DMS53 treated with DMSO at 0.1 percent for 48 hours (cell line): ENCODE data around the gene PSEN1.

Experiments
- DNase-seq: peaks from one replicate; lab custom pipeline; 2025; ENCODE audit not compliant: unreplicated experiment; lab: John Stamatoyannopoulos, UW

PSEN1 gene

GRCh38 chr14:73251516-73252215, 115.4 kb downstream of the PSEN1 start:
- no peak for DNase-seq

DNA sequence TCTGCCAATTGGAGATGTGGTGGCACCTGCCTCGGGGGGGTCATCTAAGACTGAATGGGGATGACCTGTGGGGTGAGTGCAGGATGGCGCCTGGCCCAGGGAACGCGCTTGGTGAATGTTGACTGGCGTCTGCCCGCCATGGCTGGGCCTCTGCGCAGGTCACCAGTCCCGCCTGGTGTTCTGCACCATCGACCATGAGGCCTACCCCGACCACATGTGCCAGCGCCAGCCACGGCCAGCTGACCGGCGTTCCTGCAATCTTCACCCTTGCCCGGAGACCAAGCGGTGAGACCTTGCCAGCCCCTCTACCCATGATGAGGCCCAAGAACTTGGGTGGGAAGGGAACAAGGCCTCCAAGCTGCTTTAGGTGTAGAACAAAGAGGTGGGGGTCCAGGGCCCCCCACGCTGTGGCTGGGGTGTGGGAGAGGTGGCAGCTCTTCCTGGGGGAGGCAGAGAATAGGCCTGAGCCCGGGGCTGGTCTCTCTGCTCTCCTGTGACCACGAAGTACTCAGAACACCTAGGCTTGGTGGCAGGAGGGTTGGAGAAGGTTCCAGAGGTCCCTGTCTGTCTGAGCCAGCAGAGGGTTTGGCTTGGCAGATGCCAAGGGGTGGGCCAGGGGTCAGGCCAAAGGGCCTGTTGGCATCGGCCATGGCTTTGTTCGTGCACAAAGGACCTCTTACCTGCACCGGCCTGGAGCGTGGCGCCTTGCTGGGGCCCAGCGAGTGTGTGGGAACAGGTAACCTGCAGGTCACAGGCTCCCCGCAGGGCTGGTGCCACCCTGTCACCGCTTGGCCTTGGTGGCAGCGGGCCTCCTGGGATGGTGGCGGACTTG, 116.4 kb downstream of the PSEN1 start:
- DNase-seq, result no peak

GRCh38 chr14:73253323-73253610, 117.0 kb downstream of the PSEN1 start:
- DNase-seq, result no peak

- no peak for DNase-seq
Observed at GRCh38 chr14:73253721-73254120, 117.4 kb downstream of the PSEN1 start.

DNA sequence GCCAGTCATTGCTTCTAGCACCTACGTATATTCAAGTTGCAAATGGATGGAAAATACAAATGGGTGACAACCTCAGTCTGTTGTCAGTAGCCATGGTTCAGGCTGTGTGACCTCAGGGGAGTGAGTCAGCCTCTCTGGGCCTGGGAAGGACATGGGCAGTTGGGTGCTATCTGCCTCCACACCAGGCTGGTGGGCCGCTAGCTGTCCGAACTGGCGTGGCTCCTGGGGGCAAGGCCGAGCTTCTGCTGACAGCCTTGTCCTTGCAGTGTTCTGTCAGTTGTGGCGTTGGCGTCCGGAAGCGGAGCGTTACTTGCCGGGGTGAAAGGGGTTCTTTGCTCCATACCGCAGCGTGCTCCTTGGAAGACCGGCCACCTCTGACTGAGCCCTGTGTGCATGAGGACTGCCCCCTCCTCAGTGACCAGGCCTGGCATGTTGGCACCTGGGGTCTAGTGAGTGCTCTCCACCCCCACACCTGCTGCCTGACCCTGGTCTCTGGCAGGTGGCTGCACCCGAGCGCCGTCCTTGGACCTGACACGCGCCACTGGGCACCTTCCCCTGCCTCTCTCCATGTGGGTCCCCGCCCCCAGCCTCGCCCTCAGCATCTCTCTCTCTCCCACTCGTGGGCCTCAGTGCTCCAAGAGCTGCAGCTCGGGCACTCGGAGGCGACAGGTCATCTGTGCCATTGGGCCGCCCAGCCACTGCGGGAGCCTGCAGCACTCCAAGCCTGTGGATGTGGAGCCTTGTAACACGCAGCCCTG, 118.1 kb downstream of the PSEN1 start:
- no peak for DNase-seq

- no peak for DNase-seq
Observed at GRCh38 chr14:73255005-73255400, 118.7 kb downstream of the PSEN1 start.

DNA sequence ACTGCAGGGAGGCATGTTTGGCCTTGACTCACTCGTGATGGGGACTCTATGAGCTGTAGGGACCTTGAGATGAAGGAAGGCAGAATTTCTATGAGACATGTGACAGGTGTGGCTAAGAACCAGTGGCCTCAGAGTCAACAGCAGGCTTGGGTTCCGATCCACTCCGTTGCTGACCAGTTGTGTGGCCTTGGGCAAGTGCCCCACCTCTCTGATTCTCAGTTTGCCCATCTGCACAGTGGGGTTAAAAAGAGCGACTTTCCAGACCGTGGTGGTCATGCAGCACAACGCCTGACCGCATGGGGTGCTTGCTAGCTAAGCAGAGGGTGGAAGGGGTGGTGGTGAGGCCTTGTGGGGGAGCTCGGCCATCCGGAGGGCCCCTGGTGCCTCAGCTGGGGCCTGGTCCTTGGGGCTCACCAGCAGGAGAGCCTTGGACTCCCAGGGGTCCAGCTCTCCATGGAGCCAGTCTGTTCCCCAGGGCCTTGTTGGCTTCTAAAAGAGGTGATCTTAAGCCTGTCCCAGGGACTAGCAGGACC, 119.5 kb downstream of the PSEN1 start:
- no peak for DNase-seq

- no peak for DNase-seq
Observed at GRCh38 chr14:73258076-73258475, 121.8 kb downstream of the PSEN1 start.

- DNase-seq, result no peak
Observed at GRCh38 chr14:73258845-73259611, 122.7 kb downstream of the PSEN1 start.

DNA sequence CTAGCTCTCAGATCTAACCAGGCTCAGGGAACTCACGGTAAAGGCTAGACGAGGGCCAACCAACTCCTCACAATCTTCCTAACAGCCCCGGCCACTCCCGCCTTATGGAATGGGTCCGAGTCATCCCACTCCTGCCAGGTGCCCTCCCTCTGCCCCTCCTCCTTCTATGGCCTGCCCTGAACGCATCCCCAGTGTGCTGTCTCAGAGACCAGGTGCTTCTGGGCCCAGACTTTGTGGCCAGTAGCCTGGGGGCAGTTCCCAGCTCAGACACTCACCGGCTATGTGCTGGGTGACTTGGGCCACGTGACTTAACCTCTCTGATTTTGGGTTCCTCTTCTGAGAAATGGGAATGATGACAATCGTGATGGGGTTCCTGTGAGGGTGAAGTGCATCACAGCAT, 123.5 kb downstream of the PSEN1 start:
- no peak for DNase-seq

DNA sequence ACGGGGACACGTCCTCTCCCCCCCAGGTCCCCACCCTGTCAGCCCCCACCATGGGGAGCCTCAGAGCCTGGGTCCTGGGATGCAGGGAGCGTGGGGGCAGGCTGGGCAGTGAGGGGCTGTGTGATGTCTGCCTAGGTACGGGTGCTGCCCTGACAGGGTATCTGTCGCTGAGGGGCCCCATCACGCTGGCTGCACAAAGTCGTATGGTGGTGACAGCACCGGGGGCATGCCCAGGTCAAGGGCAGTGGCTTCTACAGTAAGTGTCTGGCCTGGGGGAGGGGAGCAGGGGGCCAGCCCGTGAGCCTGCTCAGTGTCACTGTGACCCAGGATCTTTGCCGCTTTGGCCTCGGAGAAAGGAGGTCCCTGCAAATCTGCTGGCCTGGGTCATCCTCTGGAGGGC, 124.3 kb downstream of the PSEN1 start:
- no peak for DNase-seq

- DNase-seq, result no peak
Observed at GRCh38 chr14:73261075-73261474, 124.8 kb downstream of the PSEN1 start.

- DNase-seq, result no peak
Observed at GRCh38 chr14:73261520-73262426, 125.5 kb downstream of the PSEN1 start.

- no peak for DNase-seq
Observed at GRCh38 chr14:73262427-73263183, 126.3 kb downstream of the PSEN1 start.

GRCh38 chr14:73263606-73264005, 127.3 kb downstream of the PSEN1 start:
- DNase-seq, result no peak

DNA sequence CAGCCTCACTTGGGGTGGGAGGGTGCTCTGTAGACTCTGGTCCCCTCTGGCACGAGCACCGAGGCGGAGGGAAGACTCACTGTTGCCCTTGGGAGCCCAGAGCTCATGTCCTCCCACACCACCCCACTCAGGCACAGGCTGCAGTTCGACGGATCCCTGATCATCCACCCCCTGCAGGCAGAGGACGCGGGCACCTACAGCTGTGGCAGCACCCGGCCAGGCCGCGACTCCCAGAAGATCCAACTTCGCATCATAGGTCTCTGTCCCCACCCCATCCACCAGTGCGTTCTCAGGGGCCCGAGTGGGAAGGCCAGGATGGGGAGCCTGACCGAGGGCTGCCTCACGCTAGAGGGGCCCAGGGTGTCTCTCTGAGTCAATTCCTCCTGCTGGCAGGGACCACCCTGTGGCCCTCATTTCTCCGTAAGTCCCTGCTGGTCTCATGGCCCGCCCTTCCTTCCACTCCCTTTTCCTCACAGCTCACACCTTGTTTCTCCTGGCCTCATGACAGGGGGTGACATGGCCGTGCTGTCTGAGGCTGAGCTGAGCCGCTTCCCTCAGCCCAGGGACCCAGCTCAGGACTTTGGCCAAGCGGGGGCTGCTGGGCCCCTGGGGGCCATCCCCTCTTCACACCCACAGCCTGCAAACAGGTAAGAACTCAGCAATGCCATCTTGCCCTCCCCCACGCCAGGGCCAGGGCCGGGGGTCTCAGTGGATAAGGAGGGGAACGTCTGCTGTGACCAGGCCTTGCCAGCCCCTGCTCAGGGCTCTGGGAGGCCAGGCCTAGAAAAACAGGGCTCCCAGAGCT, 128.0 kb downstream of the PSEN1 start:
- DNase-seq, result no peak

- DNase-seq, result no peak
Observed at GRCh38 chr14:73264885-73265720, 128.8 kb downstream of the PSEN1 start.

GRCh38 chr14:73265721-73266046, 129.4 kb downstream of the PSEN1 start:
- no peak for DNase-seq
